Keratinocyte (primary cell): ENCODE measurements around the gene KHNYN.
"Not testable (repeated sequence)": the region's sequence is repeated elsewhere in the genome, so short reads cannot be mapped to it uniquely, and the experiment has no call there.

Experiments used
- CTCF ChIP-seq, 3 experiments: IDR thresholded peaks in 1 of 3; conservative IDR thresholded peaks in 1 of 3; optimal IDR thresholded peaks in 1 of 3; 2 replicates in 2 of 3; 3 replicates in 1 of 3; pipeline versions ENCODE3 to v1.5.1; 2011; ENCODE audit warnings: low read length in 3 of 3, mild to moderate bottlenecking in 3 of 3, moderate library complexity in 2 of 3, control low read depth in 1 of 3, inconsistent platforms in 1 of 3; ENCODE audit not compliant: insufficient read depth in 2 of 3; ENCODE audit errors: extremely low read depth in 1 of 3
- EZH2 ChIP-seq: IDR thresholded peaks from one replicate; pipeline ENCODE4 v1.6.1; 2012; ENCODE audit warnings: inconsistent platforms, mild to moderate bottlenecking, low read length, moderate library complexity

GRCh38 chr14:24387579-24387978, 42.2 kb upstream of the KHNYN start:
- not testable (repeated sequence) for TF ChIP-seq CTCF (optimal IDR thresholded peaks at IDR 0.05 in 1 of 3, IDR thresholded peaks at IDR 0.05 in 1 of 3, conservative IDR thresholded peaks at IDR 0.05 in 1 of 3; ENCODE audit: extremely low read depth in 1 of 3, insufficient read depth in 2 of 3, low read length in 3 of 3); EZH2
